ENCODE results near the gene LGI4.

DNA sequence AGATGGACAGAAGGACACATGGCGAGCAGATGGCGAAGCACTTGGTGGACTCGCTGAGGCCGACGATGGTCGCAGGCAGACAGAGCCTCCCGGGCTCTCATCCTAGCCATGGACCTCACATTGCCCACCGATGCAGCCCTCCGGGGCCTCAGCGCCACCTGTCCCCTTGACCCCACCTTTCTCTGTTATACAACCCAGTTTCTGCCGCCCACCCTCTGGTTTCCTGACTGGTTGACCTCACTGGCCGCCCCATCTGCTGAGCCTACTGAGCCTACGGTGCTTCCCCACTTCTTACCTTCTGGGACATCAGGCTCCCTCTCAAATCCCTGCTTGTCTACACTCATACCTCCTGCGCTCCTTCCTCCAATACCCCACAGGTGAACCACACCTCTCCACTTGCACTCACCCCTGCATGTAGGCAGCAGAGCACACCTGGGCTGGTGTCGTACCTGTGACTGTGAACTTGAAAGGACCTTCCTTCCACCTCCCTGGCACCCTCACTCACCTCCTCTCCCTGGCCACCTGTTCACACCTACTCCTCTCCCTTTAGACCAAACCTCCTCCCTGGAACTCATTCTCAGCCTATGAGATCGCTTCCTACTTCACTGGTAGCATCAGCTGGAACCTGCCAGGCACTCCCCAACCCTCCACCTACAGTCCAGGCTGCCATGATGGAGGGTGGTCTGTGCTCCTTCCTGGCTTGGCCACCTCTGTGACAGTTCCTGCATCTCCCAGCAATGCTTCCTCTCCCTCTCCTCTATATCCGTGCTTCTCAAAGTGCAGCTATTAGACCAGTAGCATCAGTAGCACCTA is 57.2 kb downstream of the LGI4 start:
- TF ChIP-seq, protein P1, sequence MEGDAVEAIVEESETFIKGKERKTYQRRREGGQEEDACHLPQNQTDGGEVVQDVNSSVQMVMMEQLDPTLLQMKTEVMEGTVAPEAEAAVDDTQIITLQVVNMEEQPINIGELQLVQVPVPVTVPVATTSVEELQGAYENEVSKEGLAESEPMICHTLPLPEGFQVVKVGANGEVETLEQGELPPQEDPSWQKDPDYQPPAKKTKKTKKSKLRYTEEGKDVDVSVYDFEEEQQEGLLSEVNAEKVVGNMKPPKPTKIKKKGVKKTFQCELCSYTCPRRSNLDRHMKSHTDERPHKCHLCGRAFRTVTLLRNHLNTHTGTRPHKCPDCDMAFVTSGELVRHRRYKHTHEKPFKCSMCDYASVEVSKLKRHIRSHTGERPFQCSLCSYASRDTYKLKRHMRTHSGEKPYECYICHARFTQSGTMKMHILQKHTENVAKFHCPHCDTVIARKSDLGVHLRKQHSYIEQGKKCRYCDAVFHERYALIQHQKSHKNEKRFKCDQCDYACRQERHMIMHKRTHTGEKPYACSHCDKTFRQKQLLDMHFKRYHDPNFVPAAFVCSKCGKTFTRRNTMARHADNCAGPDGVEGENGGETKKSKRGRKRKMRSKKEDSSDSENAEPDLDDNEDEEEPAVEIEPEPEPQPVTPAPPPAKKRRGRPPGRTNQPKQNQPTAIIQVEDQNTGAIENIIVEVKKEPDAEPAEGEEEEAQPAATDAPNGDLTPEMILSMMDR (conservative IDR thresholded peaks at IDR 0.05; ENCODE audit: low read length), result no peak
- TF ChIP-seq EZH2phosphoT487 (IDR thresholded peaks at IDR 0.05; ENCODE audit: borderline replicate concordance), result no peak
